Hepatic stellate cell (primary cell): ENCODE results near the gene ABLIM3.

Experiments
- DNase-seq: peaks from one replicate; pipeline ENCODE4 v3.0.0; 2011; ENCODE audit warnings: low spot score

ABLIM3 gene

DNA sequence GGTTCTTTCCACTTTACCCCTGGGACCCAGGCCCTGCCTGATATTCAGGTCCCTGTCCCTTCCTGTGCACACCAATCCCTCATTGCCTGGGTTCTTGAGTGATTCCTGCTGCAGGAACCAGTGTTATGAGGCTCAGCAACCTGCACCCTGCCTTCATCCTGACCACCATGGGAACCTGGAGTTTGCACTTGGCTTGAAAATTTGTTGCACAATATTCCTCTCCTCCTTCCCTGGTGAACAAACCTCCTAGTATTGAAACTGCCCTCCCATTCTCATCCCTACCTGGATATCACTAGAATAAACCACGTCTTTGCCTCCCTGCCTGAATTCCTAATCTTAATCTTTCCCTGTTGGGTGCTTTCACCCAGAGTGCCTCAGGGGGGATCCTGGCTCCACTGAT is 78.3 kb downstream of the ABLIM3 start:
- no peak for DNase-seq

DNA sequence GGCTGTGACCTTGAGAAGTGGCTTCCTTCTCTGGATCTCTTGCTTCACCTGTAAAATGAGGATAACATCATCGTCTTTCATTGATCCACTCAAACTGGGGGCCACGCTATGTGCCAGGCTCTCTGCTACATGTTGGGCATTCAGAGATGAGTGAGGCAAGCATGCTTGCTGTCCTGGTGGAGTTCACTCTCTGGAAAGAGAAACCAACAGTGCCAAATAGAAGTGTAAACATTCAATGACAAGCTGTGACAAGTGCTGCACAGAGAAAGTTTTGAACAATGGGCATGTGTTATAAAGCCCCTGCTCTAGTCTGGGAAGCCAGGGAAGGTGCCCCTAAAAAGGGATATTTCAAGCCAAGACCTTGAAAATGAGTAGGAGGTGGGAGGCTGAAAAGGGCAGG is 79.5 kb downstream of the ABLIM3 start:
- DNase-seq: no peak

DNA sequence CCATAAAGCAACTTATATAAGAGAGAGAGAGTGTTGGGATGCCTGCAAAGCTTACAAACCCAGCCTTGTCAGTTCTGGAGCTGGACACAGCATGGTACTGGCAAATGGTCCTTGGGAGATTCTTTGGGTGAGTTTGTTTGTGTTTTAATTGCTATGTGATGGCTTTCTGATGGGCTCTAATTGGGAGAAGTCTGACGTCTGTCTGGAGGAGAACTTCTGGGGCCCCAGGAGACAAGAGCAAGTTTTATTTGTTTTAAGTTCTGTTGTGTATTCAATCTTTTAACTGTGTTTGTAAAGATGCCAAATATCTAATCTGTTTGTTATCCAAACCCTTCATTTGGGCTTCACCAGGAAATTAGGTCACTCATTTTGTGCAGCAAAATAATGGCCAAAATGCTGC is 80.0 kb downstream of the ABLIM3 start:
- DNase-seq: no peak

DNA sequence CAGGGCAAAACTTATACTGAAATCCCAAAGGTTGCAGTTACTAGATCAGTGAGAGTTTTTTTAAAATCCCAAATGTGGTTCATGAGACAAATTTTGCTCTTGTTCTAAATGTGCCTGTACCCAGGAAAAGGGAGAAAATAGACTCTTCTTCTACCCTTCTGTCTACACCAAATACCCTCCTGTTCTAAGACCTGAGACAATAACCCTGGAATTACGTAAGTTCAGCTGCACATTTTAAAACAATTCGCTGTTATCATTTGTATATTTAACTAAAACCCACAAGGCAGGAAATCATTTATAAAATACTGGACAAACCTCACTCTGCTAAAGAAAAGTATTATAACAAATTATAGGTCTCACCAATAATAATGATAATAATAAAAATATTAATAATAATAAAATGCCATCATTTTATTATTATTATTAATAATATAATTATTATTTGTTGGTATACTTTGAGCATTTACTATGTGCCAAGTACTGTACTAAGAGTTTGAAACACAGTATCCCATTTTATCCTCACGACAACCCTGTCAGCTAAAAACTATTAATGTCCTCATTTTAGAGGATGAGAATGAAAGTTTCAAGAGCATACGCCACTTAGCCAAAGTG is 80.5 kb downstream of the ABLIM3 start:
- DNase-seq: no peak

DNA sequence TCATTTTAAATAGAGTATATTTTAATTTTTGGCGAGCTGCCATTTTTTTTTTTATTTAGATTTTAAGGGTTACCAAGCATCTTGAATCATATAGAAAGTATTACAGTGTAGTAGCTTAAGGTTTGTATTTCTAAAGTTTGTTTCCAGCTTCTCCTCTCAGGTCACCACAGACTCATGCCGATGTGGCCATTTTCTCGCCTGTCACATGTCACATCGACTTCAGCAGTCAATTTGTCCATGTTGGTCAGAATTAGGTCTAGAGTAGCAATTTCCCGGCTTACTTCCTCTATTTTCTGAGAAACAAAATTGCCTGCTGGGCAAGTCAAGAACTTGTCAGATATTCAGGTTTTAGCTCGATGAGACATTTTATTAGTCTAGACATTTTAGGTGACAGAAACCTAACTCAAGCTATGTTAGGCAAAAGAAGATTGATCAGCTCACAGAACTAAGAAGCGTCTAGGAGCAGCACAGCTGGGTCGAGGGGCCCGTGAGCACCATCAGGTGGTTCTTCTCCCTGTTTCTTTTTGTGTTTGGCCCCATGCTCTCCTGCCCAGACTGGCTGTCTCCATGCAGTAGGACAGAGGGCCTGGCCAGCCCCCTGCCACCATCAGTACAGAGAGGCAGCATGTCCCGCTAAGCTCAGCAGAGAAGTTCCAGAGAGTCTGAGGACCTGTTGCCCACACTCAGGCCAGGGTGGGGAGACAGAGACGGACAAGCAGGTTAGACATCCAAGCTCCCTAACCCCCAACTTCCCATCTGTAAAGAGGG is 82.0 kb downstream of the ABLIM3 start:
- no peak for DNase-seq

DNA sequence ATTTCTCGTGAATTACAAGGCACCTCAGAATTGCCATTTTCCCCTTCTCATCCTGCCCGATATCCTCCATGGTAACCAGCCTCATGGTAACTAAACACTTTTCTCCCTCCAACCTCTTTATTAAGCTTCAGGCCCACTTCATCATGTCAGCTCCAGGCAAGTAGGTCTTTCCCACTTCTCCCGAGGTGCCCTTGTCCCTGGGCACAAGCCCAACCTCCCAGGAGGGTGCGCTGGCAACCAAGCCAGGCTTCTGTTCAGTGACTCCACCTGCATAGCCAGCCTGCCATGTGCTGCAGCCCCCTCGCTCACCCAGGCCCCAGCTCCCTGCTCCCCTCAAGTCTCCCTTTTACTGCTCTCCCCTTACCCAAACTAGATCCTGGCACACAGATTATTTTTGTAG is 83.0 kb downstream of the ABLIM3 start:
- DNase-seq: no peak

DNA sequence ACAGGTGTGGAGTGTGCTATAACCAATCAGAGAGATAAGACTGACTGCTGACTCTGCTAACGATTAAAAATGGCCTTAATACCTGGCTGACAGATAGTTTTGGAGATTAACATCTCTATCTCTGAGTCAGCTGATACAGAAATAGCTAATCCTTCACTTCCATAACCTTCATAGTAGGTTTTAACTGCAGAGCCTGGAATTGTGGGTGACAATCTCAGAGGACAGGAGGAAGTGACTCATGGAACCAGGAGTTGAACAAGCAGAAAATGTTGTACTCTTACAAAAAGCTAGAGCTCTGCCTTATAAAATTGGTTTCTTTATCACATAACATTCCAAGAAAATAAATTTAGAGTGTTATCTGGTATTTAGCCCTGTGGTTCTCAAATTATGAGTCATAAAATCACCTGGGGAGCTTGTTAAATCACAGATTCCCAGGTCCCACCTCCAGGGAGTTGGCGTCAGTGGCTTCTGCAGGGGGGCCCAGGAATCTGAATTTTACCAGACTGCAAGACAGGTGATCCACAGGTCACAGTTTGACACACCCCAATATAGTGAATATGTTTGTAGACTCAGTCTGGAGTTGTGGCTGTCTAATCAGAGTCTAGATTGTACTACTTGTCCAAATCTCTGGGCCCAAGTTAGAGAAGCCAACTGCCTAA is 86.0 kb downstream of the ABLIM3 start:
- peak; percentile 53 for DNase-seq

DNA sequence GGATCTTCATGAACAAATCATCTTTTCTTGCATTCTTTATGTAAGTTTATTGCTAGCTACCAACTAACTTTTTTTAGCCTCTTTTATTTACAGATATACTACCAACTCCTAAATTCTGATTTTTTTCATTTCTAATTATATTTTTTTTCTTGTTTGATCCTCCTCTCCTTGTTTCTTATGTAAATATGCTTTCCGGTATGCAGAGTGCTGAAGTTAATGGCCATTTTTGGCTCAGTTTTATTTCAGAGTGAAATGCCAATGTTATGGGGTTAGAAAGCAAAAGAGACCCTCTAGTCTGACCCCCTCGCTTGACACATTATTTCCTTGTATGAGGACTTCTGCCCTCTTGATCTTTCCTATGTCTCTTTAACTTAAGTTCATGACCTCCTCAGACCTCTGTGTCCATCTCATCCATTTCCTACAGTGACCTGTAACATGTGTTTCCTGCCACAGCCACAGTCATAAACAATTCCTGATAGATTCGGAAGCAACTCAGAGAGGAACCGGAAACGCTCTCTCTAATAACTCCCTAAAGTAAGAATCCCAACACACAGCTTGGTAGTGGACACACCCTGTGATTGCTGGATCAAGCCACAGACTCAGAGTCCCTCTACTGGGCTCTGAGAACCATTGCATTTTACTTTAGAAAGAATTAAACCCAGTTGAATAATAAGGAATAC is 87.5 kb downstream of the ABLIM3 start:
- peak; percentile 82 for DNase-seq

DNA sequence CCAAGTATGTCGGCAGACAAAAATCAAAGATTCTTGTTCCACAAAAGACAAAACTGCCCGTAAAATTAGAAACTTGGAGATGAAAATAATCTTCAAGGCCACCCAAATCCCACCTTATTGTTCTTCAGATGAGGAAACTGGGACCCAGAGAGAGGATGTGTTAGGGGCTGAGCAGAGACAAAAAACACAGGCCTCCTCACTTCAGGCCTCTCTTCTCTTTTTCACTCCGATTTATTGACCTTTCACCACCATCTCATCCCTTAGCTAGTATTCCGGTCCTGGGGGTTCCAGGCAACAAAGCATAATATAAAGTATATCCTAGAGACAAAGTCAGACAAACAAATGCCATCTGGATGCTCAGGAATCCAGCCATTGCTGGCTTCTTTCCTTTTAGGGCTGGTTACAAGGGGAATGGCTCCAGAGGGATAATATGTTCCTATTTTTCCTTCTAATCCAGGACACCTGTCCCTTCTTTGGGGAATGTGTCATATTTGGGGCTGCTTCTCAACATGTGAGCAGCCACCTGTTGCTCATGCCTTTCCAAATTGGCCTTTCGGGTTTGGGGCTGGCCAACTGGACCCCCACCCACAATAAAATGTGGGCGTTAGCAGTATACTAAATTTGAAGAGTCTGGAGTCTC is 88.1 kb downstream of the ABLIM3 start:
- DNase-seq: no peak

DNA sequence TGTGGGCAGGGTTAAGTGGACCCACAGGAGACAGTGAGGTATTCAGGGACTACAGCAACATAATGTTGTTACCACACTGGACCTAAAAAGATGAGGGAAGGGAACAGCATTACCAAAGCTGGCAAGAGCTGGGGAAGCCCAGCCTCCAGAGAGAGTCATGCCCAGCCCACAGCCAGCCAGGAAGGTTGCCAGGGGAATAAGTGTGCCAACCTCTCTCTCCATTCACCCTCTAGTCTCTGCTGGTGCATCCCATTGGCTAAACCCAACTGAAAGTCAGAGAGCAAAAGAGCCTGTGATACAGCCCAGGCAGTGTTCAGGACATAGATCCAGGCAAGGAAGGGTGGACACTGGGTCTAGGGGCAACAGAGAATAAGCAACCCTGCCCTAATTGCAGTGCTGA is 94.5 kb downstream of the ABLIM3 start:
- no peak for DNase-seq

DNA sequence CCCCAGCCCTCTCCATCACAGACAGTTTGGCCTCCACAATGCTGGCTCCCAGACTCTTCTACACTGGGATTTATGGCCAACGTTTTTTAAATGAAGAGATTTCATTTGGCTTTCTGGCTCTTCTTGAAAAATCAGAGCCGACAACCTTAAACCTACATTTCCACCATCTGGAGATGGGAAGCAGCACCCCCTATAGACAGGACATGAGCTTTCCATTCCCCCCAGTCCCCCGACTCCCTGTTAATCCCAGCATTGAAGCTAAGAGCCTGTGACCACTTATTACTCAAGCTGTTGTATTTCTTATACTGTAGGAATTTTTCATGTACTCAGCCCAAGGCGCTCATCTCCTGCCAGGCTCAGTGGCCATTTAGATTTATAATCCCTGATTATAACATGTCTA is 96.4 kb downstream of the ABLIM3 start:
- DNase-seq: peak; percentile 17

DNA sequence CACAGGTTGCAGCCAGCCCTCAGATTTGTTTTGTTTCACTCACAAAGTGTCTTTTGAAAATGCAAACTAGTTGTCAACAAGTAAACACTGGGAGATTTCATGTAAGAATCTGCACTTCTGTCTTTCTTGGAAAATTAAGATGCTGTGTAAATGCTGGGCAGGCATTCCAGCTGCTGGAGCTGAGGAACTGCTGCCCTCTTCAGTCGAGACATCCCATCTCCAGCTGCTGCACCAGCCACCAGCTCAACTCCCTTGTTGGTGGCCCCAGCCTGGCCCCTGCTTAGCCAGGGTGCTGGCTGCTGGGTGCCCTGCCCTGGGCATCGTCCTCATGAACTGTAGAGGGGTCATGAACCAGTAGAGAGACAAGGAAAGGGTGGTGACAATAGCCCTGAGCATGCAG is 97.2 kb downstream of the ABLIM3 start:
- no peak for DNase-seq

DNA sequence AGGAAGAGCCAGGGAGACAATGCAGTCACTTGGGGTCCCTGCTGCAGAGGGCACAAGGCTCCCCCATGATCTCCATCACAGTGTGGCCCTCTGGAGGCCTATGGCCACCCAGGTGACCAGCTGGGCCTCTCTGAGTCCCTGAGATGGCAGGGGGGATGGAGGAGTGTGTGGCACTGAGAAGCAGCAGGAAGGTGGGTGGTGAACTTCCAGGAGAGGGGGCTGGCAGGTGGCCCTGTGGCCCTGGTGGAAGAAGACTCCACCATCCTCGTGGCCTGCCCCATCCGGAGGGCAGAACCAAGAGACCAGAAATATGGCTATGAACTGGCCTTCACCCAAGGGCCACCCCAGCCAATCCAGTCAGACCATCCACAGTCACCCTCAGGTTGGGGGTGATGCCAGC is 98.6 kb downstream of the ABLIM3 start:
- no peak for DNase-seq

DNA sequence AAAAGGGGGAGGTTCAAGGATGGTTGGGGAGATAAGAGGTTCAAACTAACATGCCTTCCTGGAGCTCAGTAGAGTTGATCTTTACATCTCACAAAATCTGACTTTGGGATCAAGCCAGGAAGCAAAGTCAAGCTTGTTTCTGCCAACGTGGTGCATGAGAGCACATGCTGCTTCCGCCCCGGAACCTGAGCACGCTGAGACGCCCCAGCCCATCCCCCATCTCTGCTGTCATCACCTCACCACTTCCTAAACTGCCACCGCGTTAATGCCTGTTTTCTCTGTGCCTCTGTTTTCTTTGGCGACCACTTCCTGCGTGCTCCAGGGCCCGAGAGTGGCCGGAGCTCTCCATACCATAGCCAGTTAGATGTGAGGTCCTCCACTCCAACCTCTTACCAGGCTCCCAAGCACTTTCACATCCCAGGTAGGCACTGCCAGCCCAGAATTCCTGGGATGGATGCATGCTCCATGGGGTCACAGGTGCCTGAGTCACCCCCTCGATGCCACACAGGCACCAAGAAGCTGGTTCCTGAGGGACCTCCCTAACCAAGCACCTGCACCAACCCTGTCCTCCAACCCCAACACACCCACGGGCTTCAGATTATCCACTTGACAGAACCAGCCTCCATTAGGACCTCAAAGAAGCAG is 99.2 kb downstream of the ABLIM3 start:
- DNase-seq: no peak

DNA sequence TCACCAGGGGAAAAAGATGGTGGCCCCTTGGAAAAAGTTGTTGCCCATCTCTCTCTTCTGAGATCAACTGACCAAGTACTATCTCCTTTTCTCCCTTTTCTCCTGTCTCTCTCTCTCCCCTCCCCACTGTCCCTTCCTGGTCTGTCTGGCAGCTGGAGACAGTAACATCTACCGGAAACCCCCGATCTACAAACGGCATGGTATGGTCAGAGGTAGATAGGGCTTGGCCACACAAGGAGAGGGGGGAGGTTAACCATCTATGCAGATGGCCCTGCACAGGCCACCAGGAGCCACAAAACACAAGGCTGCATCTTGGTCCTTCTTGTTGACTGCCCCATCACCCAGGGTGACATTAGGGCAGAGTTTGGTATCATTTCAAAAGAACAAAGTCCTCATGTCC is 101.0 kb downstream of the ABLIM3 start:
- DNase-seq: no peak

DNA sequence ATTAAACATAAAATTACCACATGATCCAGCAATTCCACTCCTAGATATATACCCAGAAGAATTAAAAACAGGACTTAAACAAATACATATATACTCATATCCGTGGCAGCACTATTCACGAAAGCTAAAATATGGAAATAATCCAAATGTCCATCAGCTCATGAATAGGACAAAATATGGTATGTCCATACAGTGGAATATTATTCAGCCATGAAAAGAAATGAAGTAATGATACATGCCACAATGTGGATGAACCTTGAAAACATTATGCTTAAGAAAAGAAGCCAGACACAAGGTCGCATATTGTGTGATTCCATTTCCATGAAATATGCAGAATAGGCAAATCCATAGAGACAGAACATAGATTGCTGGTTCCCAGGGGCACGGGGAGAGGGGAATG is 105.6 kb downstream of the ABLIM3 start:
- no peak for DNase-seq

DNA sequence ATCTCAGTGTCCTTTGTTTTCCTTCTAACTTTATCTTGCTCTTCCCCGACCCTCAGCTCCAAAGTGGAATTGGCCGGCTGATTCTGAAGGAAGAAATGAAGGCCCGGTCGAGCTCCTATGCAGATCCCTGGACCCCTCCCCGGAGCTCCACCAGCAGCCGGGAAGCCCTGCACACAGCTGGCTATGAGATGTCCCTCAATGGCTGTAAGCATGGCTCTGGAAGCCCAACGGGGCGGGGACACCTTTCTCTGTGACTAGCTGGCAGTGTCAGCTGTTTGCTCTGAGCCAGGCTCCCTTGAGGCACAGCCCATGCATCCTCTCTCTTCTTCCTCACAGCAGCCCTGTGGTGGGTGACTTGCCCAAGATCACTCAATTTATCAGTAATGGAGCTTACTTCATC is 106.4 kb downstream of the ABLIM3 start:
- no peak for DNase-seq

DNA sequence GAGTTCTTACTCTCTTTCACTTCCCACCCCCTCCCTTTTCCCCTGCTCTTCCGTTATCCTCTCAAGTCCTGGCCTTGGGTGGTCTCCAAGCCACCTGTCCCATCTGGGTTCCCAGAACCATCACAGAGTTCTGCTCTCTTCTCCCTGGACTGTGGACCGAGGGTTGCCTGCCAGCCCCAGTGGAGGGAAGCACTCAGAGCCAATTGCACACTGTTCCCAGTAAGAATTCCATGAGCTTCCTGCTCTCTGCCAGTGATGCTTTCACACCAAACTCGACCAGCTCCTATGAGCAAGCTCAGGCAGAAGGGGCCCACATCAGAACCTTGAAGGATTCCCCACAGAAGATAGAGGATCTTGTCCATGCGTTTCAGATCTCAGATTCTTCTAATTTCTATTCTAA is 110.3 kb downstream of the ABLIM3 start:
- DNase-seq: no peak

DNA sequence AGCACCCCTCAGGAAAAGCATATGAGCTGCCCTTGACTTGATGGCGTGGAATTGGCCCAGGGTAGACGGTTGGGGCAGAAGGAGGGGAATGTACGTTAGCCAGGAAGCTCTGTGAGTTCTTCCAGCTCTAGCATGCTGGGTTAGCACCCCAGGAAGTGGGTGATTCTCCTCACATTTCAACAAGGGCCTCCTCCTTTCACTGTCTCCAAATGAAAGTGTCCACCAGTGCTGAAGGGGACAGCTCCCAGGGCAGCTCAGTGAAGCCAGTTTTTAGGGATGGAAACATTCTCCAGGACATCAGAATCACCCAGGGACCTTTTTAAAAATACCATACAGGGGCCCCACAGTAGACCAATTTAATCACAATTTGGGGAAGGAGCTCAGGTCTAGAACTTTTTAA is 113.2 kb downstream of the ABLIM3 start:
- DNase-seq: peak; percentile 51

DNA sequence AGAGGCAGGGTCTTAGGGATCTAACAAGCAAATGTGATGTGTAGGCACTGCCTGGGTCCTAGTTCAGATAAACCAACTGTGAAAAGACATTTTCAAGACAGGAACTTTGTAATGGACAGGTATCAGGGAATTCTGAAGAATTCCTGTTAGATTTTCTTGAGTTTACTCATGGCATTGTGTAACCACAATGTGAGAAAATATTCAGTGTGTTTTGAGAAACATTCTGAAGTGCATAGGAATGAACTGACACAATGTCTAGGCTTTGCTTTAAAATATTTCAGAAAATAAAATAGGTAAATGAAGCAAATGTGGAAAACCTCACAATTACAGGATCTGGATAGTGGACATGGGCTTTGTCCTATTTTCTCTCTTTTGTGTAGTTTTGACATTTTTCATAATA is 115.2 kb downstream of the ABLIM3 start:
- peak; percentile 22 for DNase-seq

DNA sequence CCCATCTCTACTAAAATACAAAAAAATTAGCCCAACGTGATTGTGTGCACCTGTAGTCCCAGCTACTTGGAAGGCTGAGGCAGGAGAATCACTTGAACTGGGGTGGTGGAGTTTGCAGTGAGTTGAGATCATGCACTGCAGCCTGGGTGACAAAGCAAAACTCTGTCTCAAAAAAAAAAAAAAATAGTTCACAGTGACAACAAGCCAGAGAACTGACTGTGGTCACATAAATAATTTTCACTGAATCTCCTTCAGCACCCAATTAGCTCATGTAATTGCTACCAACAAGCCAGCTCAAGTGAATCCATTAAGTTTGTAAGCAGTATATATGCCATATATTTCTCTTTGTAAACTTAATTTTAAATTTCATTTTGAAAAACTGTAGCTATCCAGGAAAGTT is 115.8 kb downstream of the ABLIM3 start:
- DNase-seq: no peak
